GM18519 (cell line): Measurements from ENCODE around the gene FARSA.
"Not testable (repeated sequence)": the region's sequence is repeated elsewhere in the genome, so short reads cannot be mapped to it uniquely, and the experiment has no call there.

Experiments
- ATAC-seq: cut with Tn5 transposase; IDR thresholded peaks from one replicate; pipeline ENCODE4 v1.9.1; 2021; ENCODE audit warnings: mild to moderate bottlenecking, moderate library complexity; ENCODE audit not compliant: unreplicated experiment, low FRiP score

The FARSA gene

DNA sequence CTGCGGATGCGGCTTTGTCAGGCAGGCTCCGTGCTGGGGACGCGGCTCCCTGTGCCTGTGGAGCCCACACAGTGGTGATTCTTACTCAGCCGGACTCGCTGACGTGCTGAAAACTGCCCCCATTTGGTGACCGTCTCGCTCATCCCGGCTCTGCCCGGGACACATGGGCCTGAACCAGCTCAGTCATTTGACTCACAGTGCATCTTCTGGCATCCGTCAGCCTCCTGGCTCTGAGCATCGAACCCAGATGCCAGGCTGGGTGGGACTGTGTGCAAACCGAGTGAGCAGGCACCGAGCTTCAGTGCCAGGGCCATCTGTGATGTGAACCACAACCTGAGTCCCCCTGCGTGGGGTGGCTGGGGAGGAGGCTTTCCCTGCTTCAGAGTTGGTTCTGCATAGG is 37.1 kb downstream of the FARSA start:
- no peak for ATAC-seq

DNA sequence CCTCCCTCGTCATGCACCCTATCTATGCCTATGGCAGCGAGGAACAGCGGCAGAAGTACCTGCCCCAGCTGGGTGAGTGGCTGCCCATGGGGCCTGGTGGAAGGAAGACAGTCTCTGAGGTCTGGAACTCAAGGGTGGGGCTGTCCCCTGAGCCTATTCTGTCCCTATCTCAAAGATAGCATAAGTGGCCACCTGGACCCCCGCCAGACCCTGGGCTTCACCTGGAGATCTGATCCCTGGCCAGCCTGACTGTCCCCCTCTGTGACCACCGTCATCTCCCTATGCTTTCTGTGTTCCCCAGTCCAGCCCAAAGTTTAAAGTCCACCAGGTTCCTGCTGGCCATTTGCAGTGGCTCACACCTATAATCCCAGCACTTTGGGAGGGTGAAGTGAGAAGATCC is 39.9 kb downstream of the FARSA start:
- ATAC-seq: no peak

DNA sequence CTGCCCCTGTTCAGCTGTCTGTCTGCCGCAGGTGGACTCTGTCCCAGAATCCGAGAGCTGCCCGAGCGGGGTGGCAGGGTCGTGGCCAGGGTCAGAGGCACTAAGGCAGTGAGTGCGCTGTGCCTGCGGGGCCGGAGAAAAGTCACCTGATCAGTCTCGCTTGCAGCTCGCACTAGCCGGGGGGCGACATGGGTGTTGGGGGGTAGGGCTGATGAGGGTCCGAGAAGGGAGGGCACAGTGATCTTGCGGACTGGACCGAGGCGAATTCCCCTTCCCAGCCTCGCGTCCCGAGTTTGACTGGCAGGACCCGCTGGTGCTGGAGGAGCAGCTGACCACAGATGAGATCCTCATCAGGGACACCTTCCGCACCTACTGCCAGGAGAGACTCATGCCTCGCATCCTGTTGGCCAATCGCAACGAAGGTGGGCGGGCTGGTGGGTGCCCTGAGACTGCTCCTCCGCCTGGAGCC is 41.9 kb downstream of the FARSA start:
- ATAC-seq: no peak

DNA sequence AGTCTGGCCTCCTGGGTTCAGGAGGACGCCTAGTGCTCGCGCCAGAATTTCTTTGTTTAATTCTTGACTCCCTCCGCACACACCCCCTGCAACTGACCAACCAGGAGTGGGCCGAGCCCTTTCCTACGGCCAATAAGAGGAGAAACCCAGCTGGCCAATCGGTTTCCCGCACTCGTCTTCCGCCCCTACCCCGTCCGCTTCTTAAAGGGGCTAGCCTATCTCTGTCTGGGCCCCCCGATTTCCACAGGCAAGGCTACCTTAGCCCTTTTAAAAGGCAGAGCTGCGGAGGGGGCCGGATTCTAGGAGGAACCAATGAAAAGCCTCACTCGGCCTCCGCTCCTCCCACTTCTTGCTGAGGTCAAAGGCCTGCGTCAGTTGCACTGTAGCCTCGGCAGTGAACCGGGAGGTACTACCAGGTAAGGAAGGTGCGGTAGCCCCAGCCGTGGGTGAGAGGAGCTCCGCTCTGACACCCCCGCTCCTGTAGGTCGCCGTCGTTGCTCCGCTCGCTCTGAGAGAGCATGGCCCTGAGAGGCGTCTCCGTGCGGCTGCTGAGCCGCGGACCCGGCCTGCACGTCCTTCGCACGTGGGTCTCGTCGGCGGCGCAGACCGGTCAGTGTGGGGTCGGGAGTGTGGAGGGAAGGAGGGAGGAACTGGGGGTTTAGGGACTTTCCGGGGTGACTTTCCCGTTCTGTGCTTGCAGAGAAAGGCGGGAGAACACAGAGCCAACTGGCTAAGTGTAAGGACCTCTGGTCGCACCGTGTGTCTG is 42.5 kb downstream of the FARSA start, which contains the start of gene GCDH:
Gene GCDH (plus strand): TSS at position 374 of the 766 bp plus-strand sequence. CDS start 145 bp downstream, at position 519.
- peak; percentile 54 for ATAC-seq

DNA sequence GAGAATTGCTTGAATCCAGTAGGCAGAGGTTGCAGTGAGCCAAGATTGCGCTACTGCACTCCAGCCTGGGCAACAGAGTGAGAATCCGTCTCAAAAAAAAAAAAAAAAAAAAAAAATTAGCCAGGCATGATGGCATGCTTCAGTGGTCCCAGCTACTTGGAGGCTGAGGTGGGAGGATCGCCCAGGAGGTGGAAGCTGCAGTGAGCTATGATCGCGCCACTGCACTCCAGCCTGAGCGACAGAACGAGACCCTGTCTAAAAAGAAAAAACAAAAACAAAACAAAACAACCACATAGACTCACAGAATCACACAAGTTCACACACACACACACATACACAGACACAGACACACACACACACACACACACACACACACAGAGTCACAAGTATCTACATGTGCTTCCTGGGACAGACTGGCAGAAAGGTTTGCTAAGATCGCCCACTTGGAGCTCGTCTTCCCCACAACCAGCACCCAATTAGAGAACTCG is 43.2 kb downstream of the FARSA start:
- not testable (repeated sequence) for ATAC-seq

DNA sequence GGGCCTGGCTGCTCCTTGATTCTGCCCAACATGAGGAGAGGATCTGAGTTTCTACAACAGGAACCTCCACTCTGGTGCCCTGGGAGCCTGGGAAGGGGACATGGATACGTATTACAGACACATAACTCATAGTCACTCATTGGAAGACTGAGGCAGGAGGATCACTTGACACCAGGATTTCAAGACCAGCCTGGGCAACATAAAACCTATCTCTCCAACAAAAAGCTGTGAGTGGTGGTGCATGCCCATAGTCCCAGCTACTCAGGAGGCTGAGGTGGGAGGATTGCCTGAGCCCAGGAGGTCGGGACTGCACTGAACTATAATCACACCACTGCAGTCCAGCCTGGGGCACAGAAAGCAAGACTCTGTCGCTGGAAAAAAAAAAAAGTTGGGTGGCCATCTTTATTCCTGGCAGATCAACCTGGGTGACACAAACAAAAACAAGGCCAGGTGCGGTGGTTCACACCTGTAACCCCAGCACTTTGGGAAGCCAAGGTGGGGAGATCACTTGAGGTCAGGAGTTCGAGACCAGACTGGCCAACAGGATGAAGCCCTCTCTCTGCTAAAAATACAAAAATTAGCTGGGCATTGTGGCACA is 45.4 kb downstream of the FARSA start:
- ATAC-seq: no peak

DNA sequence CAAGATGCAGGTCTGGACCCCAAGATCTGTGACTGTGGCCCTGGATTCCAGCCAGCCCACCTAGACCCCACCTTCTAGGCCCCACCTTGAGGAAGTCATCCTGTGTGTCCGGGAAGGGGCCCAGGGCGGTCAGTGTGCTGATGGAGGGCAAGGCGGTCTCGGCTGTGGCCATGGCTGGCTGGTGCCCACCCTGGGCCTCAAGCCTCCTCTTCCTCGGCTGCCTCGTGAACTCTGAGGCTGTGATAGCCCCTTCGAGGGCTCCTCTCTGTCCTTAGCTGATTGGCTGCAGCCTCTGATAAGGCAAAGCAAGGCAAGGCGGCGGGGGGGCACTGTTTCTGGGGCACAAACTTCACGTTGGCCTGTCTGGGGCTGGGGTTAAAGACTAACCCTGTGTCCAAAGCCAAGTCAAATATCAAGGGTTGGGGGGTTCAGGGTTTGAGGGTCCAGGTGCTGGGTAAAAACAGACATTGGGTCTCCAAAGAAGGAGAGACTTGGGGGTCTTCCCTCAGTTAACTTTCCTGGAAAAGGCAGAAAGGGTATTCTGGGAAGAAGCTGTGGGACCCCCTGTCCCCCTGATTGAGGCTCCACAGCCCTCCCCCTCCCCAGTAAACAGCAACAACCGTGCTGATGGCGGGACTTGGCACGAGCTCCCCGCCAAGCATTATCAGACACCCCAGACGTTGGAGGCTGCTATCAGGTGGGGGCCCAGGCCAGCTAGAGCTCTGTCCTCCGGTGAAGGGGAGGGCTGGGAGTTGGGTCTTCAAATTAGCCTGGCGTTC is 46.4 kb downstream of the FARSA start, which contains the start of gene KLF1:
Gene KLF1 (minus strand): TSS at position 233 of the 779 bp plus-strand sequence. CDS start 61 bp downstream, at position 172.
- ATAC-seq: no peak

DNA sequence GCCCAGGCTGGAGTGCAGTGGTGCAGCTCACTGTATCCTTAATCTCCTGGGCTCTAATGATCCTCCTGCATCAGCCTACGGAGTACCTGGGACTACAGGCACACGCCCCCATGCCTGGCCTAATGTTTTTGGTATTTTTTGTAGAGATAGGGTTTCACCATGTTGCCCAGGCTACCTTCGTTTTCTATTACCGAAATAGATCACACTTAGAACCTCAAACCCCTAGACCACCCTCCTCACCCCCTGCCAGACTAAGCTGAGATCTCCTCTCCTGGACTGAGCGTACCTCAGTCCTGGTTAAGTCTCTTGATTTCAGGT is 46.9 kb downstream of the FARSA start:
- no peak for ATAC-seq

DNA sequence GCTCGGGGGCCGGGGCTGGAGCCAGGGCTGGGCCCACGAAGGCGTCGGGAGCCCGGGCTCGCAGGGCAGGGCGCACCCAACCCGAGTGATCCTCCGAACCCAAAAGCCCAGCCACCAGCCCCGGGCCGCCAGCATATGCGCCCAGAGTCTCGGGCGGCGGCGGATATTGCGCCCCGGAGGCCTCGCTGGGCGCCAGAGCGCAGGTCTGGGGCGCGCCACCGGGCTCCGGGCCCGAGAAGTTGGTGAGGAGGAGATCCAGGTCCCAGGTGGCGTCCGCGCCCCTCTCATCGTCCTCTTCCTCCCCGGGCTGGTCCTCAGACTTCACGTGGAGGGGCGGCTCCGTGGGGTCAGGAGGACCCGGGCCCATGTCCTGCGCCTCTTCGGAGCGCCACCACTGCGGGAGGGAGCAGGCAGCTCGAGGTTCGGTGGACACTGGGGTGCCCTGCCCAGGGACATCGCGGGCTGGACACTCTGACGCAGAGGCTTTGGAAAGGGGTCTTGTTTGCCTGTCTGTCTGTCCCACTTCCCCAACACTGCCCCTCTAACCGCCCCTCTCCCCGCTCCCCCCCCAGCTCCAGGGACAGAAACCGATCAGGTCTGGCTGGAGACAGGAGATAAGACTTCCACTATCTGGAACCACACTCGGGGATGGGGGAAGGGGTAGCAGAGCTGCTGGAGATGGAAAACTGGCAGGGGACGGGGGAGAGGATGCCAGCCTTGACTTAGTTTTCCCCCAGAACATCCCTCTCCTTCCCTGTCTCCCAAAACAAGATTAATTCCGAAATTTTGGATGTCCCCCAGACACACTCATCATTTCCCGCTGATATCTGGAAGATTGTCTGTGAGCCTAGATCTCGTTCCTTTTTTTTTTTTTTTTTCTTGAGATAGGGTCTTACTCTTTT is 47.5 kb downstream of the FARSA start:
- no peak for ATAC-seq

DNA sequence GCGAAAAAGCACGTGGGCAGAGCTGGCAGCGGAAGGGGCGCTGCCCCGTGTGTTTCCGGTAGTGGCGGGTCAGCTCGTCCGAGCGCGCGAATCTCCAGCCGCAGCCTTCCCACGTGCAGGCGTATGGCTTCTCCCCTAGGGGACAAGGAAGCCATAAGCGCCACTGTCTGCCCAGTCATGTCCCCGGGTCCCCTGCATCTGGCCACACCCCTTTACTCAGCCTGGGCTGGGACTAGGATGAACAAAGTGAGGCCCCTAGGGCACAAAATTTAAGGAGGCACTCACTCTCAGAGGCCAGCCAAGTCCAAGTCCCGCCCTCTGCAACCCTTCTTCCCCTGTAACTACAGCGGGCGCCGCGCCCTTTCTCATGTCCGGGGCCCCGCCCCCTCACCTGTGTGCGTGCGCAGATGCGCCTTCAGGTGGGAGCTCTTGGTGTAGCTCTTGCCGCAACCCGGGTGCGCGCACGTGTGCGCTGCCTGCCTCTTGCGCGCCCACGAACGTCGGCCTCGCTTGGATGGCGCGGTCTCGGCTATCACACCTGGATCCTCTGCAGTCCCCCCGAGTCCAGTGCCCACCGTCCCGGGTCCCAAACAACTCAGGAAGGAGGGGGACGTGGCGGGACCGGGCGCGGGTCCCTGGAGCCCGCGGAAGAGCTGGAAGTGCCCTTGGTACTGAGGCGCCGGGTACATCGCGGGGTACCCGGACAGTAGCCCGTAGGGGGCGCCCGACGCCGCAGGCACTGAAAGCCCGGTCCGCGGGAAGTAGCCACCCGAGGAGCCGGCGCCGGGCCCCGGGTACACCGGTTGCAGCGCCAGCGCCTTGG is 48.4 kb downstream of the FARSA start:
- no peak for ATAC-seq

DNA sequence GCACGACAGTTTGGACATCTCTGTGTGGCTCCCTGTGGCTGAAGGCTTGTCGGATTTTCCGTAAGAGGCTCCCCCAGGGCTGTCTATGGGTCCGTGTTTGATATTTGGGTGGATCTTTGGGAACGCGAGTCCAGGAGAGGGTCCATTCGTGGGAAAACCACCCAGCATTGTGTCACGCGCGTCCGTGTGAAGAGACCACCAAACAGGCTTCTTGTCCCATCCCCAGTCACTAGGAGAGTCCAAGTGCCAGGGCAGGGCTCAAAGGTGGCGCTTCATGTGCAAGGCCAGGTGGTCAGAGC is 48.9 kb downstream of the FARSA start:
- ATAC-seq: no peak

DNA sequence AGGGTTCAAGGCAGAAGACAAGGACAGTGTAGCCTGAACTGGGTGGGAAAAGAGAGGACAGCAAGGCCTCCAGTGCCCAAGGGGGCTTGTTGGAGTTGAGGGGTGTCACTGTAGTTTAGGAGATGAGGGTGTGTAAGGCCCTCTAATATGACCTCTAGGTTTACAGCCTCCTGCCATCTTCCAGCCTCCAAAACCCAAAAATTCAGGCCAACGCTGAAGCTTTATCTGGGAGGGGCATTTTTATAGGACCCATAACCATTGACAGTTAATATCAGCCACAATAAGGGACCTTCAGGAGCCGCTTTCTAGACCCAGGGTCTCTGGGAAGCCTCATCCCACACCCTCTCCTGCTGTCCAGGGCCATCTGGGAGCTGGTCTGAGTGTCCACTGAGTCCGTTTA is 49.3 kb downstream of the FARSA start:
- ATAC-seq: no peak

DNA sequence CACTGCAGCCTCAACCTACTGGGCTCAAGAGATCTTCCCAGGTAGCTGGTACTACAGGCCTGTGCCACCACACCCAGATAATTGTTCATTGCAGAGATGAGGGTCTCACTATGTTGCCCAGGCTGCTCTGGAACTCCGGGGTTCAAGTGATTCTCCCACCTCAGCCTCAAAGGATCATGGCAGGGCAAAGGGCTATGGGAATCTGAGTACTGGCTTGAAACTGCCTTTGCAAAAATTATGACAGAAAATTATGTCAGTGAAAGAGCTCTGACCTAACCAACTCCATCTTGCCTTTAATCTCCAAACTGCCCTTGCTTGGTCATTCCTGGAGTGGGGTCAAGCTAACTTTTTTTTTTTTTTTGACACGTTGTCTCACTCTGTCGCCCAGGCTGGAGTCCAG is 50.9 kb downstream of the FARSA start:
- ATAC-seq: no peak

DNA sequence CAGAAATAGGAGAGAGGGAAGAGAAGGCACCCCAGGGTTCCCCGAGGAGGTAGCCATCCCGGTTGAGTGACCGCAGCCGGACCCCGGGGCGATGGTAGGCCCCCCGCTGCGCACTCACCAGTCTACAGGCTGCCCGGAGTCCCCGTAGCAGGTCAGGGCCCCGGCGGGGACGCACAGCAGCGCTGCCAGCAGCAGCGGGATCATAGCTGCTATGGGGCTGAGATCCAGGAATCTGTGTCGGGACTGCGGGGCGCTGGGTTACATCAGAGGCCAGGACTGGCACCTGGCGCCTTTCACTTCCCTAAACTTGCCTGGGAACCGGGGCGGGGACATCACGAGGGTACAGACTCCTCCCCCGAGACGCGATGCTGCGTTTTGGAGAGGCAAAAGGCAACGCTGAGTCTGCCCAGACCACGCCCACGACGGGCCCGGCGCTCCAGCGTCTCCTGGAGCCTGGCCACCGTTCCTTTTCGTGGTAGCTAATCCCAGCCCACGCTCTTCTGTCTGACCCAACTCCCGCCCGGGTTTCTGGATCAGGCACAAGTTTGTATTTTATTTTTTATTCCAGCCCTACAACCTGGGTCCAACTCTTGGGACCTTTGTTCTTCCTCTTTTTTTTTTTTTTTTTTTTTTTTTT is 52.2 kb downstream of the FARSA start, which contains the start of gene DNASE2:
Gene DNASE2 (minus strand): TSS at position 278 of the 637 bp plus-strand sequence. CDS start 74 bp downstream, at position 204.
- ATAC-seq: peak; percentile 47

DNA sequence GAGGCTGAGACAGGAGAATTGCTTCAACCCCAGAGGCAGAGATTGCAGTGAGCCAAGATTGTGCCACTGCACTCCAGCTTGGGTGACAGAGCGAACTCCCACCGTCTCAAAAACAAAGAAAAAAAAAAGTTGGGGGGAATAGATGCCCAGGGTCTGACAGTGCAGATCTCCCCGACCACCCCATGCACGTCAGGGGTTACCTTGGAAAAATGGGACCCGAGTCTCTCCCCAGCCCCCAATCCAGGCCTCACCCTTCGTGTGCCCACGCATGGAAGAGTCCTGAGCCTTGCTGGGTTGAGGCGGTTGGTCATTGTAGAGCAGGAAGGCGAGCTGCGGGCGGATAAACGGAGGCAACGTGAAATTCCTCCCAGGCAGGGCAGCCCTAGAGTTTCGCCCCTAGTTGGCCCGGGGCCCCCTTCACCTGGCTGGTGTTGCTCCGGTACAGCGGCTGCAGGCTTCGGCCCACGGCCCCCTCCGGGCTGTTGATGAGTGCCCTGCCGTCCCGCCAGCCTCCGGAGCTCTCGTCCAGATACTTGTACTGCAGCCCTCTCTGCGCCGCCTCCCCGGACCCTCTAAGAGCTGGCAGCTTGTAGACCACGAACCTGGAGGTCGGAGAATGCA is 52.9 kb downstream of the FARSA start:
- no peak for ATAC-seq

DNA sequence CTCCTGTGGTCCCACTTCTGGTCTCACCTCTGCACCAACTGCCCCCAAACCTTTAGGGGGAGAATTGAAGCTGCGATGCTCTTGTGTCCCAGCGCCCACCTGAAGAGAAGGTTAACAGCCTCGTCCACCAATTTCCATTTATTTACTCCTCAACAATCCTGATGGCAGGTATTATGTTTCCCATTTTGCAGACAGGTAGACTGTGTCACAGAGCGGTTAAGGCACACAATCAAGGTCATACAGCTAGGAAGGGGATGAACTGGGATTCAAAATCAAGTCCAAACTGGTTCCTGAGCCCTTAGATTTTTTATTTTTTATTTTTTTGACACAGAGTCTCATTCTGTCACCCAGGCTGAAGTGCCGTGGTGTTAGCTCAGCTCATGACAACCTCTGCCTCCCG is 58.4 kb downstream of the FARSA start:
- ATAC-seq: no peak

DNA sequence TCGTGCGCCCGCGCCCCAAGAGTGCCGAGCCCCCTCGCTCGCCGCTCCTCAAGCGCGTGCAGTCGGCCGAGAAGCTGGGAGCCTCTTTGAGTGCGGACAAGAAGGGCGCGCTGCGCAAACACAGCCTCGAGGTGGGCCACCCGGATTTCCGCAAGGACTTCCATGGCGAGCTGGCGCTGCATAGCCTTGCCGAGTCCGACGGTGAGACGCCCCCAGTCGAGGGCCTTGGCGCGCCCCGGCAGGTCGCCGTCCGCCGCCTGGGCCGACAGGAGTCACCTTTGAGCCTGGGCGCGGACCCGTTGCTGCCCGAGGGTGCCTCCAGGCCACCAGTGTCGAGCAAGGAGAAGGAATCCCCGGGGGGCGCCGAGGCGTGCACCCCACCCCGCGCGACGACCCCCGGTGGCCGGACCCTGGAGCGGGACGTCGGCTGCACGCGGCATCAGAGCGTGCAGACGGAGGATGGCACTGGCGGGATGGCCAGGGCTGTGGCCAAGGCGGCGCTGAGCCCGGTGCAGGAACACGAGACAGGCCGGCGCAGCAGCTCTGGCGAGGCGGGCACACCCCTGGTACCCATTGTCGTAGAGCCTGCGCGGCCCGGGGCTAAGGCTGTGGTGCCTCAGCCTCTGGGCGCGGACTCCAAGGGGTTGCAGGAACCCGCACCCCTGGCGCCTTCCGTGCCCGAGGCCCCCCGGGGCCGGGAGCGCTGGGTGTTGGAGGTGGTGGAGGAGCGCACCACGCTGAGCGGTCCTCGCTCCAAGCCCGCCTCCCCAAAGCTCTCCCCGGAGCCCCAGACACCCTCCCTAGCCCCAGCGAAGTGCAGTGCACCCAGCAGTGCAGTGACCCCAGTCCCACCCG is 59.4 kb downstream of the FARSA start:
- no peak for ATAC-seq
